ENCODE results near the gene DLGAP4. TPM values are rescaled to one million over a fixed set of nuclear protein-coding genes. Genes with fewer than 3 reads are reported as not detected.

The DLGAP4 gene
- total RNA-seq, 1 donor from 2014 or later = 20.0 TPM

GRCh38 chr20:36399969-36400545, 93.9 kb downstream of the DLGAP4 start:
- ATAC-seq = no peak

GRCh38 chr20:36400909-36401735, 95.0 kb downstream of the DLGAP4 start:
- ATAC-seq = no peak

More at GRCh38 chr20:36399969-36400545, 93.9 kb downstream of the DLGAP4 start:
- no peak for DNase-seq (ENCODE audit: low spot score)

GRCh38 chr20:36402708-36403107, 96.6 kb downstream of the DLGAP4 start:
- ATAC-seq (no peak), DNase-seq (ENCODE audit: low spot score) (no peak)

More at GRCh38 chr20:36400909-36401735, 95.0 kb downstream of the DLGAP4 start:
- no peak for DNase-seq (ENCODE audit: low spot score)

DNA sequence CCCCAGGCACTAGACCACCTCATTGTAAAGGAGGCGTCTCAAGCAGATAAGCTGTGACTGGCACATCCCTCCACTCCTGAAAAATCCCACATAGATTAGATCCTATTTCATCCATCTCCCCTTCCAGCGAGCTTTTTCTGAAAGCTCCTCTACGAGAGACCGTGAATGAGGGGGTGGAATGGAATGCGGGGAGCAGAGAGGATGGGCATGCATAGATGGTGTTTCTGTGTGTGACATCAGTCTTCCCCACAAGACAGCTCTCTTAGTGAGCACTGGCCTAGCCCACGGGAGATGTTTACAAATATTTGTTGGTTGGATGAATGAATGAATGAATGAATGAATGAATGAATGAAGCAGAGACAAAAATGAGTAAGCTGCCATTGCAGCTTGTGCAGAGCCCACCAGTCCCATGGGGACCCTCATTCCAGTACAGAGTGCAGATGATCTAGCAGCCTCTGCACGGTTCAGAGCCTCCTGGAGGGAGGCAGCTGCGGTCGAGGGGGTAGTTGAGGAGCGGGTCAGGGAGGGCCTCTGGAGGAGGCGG, 98.4 kb downstream of the DLGAP4 start:
- DNase-seq (ENCODE audit: low spot score) = no peak
- no peak for ATAC-seq

DNA sequence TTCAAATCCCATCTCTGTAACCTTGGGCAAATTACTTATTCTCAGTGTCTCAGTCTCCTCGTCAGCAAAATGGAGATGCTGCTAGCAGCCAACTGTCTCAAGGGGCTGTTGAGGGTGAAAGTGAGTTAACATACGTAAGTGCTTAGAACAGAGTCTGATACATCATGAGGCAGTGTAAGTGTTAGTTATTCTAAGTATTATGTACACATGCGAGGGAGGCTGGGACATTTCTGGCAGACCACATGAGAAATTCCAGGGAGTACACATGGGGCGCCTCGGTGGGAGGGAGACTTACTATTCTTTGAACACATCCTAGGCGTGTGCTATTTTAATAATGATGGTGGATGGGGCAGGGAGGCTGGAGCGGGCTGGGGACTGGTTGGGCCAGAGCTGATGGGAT, 99.1 kb downstream of the DLGAP4 start:
- no peak for DNase-seq (ENCODE audit: low spot score)
- ATAC-seq = no peak

GRCh38 chr20:36407199-36407733, 101.1 kb downstream of the DLGAP4 start:
- no peak for DNase-seq (ENCODE audit: low spot score)
- ATAC-seq = no peak

DNA sequence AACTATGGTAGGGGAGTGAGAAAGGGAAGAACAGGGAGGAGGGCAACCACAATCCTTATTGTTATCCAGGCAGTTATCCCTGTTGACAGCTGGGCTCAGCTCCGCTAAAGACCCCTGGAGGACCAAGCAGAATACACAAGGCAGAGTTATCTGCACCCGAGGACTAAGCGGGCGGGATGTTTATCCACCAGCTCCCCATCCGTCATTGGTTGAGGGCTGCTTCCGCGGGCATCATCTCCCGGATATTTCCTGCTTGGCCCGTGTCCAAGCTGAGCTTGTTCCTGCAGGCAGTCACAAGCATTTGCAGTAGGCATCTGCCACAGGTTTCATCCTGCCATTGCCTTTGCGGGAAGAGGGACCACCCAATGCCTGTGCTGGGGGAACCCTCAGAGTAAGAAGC, 102.1 kb downstream of the DLGAP4 start:
- DNase-seq (ENCODE audit: low spot score) (no peak), ATAC-seq (no peak)

GRCh38 chr20:36411861-36412454, 105.8 kb downstream of the DLGAP4 start:
- DNase-seq (ENCODE audit: low spot score) (no peak), ATAC-seq (no peak)

DNA sequence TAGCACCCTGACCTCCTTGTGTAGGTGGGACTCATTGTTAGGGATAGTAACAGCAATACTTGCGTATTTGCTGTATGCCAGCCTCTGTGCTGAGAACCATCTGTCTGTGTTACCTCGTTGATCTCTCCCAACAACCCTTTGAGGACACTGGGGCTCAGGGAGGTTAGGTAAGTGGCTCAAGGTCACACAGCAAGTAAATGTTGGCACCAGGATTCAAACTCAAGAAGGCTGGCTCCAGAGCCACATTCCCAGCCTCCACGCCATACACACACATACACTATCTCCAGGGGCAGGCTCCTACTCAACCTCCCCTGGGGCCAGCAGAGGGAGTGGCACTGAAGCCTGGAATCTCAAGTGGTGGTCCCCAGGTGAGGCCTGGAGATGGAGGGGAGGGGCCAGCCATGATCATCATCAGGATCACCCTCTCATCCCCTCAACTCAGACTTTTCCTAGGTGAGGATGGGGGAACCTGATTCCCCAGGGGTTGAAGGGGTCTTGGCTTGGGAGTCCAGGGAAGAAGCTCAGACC, 109.4 kb downstream of the DLGAP4 start:
- ATAC-seq = no peak
- no peak for DNase-seq (ENCODE audit: low spot score)

GRCh38 chr20:36418711-36419110, 112.6 kb downstream of the DLGAP4 start:
- no peak for ATAC-seq
- DNase-seq (ENCODE audit: low spot score) = no peak

GRCh38 chr20:36421641-36422040, 115.5 kb downstream of the DLGAP4 start:
- ATAC-seq (no peak), DNase-seq (ENCODE audit: low spot score) (no peak)

DNA sequence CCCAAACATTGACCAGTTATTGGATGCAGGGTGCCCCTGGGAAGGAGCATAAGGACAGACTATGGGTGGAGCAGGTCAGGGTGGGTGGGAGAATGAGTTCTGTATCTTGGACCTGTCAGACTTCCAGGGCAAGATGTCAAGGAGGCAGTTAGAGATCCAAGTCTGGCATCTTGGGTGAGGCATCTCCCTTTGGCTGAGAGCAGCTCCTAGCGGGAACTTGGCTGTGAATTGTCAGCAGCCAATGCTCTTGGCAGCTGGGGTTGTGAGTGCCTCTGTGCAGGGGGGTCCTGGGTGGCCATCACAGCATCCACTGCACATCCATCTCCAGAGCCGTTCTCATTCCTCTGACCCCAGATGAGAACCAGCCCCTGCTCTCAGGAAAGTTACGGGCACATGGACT, 118.2 kb downstream of the DLGAP4 start:
- no peak for ATAC-seq
- no peak for DNase-seq (ENCODE audit: low spot score)

DNA sequence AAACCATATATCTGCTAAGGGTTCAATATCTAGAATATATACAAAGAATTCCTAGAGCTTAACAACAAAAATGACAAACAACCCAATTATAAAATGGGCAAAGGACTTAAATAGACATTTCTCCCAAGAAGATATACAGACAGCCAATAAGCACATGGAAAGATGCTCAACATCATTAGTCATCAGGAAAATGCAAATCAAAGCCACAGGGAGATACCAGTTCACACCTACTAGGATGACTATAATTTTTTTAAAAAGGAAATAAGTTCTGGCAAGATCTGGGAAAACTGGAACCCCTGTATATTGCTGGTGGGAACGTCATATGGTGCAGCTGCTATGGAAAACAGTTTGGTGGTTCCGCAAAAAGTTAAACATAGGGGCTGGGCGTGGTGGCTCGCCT, 119.0 kb downstream of the DLGAP4 start:
- DNase-seq (ENCODE audit: low spot score) = no peak
- no peak for ATAC-seq

DNA sequence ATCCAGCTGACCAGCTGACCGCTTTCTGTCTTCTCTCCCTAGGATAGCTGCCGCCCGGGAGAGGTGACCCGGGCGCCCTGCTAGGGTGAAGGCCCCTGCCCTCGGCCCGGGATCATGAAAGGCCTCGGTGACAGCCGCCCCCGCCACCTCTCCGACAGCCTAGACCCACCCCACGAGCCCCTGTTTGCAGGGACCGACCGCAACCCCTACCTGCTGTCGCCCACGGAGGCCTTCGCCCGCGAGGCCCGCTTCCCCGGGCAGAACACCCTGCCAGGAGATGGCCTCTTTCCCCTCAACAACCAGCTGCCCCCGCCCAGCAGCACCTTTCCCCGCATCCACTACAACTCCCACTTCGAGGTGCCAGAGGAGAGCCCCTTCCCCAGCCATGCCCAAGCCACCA, 125.5 kb downstream of the DLGAP4 start:
- no peak for ATAC-seq
- no peak for DNase-seq (ENCODE audit: low spot score)

DNA sequence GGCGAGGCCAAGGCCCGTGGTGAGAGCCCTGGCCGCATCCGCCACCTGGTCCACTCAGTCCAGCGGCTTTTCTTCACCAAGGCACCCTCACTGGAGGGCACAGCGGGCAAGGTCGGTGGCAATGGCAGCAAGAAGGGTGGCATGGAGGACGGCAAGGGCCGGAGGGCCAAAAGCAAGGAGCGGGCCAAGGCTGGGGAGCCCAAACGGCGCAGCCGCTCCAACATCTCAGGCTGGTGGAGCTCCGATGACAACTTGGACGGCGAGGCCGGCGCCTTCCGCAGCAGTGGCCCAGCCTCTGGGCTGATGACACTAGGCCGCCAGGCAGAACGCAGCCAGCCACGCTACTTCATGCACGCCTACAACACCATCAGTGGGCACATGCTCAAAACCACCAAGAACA, 126.0 kb downstream of the DLGAP4 start:
- DNase-seq (ENCODE audit: low spot score) (no peak), ATAC-seq (no peak)

DNA sequence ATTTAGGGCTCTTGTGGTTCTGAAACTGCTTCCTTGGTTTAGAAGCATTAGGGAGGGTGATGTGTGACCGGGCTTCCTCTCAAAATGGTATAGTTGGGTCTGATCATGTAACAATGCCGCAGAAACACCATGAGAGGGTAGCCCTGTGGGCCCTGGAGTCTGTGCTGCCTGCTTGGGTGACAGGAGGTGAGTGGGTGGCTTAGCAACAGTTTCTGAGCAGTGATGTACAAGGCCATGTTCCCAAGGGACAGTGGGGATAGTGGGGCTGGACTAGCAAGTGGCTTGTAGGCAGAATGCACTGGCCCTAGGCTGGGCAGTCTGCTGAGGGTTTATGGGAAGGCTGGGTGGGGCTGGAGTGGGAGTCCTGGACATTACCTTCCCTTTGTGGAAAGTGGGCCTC, 128.2 kb downstream of the DLGAP4 start:
- ATAC-seq (no peak), DNase-seq (ENCODE audit: low spot score) (no peak)

GRCh38 chr20:36435124-36435523, 129.0 kb downstream of the DLGAP4 start:
- DNase-seq (ENCODE audit: low spot score) (no peak), ATAC-seq (no peak)

DNA sequence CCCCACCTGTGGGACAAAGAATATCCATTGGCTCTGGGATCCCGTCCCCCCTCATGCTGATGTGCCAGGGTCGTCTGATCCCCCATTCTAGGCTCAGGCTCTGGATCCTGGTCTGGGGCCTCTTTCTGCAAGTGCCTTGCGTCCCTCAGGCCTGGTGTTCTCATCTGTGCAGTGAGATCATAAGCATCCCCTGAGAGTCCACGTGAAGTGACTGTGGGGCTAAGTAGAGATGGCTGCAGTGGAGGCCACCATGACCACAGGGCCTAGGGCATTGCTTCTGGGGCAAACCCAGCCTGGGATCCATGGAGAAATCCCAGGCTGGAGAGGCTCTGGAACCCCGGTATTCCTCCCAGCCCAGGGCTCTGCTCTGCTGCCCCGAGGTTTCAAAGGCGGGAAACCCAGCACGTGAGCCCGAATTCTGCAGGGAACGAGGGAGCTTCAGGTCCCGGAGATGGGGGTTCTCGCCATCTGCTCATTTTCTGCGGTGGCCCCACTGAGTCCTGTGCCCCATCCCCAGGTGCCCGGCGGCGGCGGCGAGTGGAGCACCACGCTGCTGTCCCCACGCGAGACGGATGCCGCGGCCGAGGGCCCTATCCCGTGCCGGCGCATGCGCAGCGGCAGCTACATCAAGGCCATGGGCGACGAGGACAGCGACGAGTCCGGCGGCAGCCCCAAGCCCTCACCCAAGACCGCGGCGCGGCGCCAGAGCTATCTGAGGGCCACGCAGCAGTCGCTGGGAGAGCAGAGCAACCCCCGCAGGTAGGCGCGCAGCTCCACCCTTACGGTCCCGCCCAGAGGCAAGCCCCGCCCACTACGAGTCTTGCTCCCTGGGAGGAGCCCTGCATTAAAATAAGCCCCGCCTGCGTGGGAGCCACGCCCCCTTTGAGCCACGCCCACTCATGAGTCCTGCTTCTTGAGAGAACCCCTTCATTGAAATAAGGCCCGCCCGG, 129.7 kb downstream of the DLGAP4 start:
- DNase-seq (ENCODE audit: low spot score) = peak; percentile 70
- peak; percentile 68 for ATAC-seq

DNA sequence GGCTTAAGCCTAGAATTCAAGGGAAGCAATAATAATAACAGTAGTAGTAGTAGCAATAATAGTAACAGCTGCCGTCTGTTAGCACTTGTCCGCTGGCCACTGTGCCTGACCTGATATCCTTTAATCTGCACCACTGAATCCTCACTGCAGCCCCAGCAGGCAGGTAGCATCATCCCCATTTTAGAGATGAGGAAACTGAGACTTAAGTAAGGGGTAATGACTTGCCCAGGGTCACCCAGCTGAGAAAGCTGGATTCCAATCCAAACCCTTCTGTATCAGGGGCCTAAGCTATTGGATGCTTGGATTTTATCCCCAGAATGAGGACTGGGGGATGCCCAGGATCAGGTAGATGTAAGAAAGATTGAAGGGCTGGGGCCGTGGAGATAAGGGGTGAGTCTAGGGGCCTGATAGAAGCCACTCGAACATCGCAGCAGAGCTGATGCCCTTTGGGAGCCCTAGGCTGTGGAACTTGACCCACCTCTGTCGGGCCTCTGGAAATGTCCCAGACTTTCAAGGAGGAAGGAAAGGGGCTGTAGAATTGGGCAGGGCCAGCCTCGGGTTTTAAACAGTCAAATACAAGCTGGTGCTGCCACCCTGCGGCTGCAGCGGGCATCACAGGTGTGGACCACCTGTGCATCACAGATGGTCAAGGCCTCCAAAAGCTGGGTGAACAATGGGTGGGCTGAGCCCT, 133.0 kb downstream of the DLGAP4 start:
- ATAC-seq = peak; percentile 85
- peak; percentile 65 for DNase-seq (ENCODE audit: low spot score)

DNA sequence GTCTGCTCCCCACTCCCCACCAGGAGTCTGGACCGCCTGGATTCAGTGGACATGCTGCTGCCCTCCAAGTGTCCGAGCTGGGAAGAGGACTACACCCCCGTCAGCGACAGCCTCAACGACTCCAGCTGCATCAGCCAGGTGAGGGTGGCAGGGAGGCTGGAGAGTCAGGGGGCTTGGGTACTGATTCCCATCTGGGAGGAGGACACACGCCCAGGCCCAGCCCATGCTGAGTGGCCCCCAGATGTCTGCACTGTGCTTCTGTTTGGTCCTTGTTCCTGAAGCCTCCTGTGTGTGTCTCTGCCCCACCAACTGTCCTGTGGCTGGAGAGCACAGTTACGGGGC, 133.6 kb downstream of the DLGAP4 start:
- no peak for DNase-seq (ENCODE audit: low spot score)

More for the DNA sequence above, 133.6 kb downstream of the DLGAP4 start:
- no peak for ATAC-seq

Measured in left lobe of liver (tissue), 2 donors.